Measurements from ENCODE around the gene LINGO3. TPM values are rescaled to one million over a fixed set of nuclear protein-coding genes. Genes with fewer than 3 reads are reported as not detected.
A peak's percentile ranks its signal among the peaks of the same experiment; 100 is the strongest.

The LINGO3 gene
- total and polyA plus RNA-seq, 2 experiments from 2014 or later = 0.29 to 0.45 TPM

DNA sequence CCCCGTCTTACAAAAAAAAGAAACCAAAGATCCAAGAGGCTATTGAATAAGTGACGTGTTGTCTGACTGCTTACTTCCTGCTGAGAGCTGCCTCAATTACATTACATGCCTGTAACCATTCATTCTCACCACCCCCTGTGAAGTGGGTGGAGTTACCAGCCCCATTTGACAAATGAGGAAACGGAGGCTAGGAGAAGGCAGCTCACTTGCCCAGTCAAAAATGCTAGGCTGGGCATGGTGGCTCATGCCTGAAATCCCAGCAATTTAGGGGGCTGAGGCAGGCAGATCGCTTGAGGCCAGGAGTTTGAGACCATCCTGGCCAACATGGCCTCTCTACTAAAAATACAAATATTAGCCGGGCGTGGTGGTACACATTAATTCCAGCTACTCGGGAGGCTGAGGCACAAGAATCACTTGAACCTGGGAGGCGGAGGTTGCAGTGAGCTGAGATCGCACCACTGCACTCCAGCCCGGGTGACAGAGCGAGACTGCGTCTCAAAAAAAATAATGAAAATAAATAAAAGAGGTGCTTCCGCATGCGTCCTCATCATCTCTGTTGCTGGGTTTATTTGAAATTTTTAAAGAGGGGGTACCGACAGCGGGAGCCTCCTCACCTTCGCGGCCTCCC is 19.9 kb upstream of the LINGO3 start:
- Histone ChIP-seq H4K20me1 (replicated peaks; ENCODE audit: insufficient read depth) (peaks cover 10% of the 10 kb centered on the region; the same call in 1 of the 2 replicates), H2AFZ (peak overlapping the region; percentile 93), H3F3A (replicated peaks; ENCODE audit: low read depth) (0 out of 2 replicates have a peak, but pooled peaks cover 3% of the 10 kb centered on the region), H3K4me1 (ENCODE audit: insufficient read depth) (peaks cover 21% of the 10 kb centered on the region), H3K27ac (ENCODE audit: low read depth) (peak overlapping the region; percentile 78), H3K79me2 (replicated peaks; ENCODE audit: insufficient read depth) (peaks cover 68% of the 10 kb centered on the region), H3K4me3 (peak overlapping the region; percentile 93), H3K9me2 (ENCODE audit: insufficient read depth) (no peaks in the 10 kb centered on the region), H3K4me2 (peak overlapping the region; percentile 93), H3K36me3 (ENCODE audit: insufficient read depth) (no peaks in the 10 kb centered on the region), H3K27me3 (ENCODE audit: insufficient read depth) (no peaks in the 10 kb centered on the region)
- Mint-ChIP-seq H3K27ac (peak overlapping the region; percentile 97), H3K4me1 (peaks cover 44% of the 10 kb centered on the region), H3K27me3 (ENCODE audit: insufficient read depth, low read depth, poor library complexity) (peaks cover 39% of the 10 kb centered on the region), H3K4me3 (peak overlapping the region; percentile 97), H3K36me3 (ENCODE audit: low read depth) (peaks cover 31% of the 10 kb centered on the region), H3K9me3 (peaks cover 3% of the 10 kb centered on the region; the same call in 1 of the 3 replicates)
- DNase-seq (ENCODE audit: low spot score) (peak; percentile 82), ATAC-seq (peak; percentile 60)
- TF ChIP-seq POLR2AphosphoS5 (IDR thresholded peaks at IDR 0.05; ENCODE audit: low read depth) (no peak), REST (IDR thresholded peaks at IDR 0.05; ENCODE audit: unreplicated experiment) (no peak), STAT1 (IDR thresholded peaks at IDR 0.05; ENCODE audit: unreplicated experiment) (no peak), ZNF462 (CRISPR knock-in tag; IDR thresholded peaks at IDR 0.05) (no peak)

All from GM23338 (cell line).